Panc1 (cell line): ENCODE results near the gene PPP1R14C.

Experiments
- POLR2AphosphoS5 ChIP-seq: IDR thresholded peaks from 2 replicates; pipeline ENCODE4 v1.6.1; 2012; ENCODE audit warnings: mild to moderate bottlenecking, low read depth, low read length, moderate library complexity
- TF ChIP-seq, protein P1 (sequence below): fragments of 450-650 bp; IDR thresholded peaks from 2 replicates; pipeline ENCODE4 v1.5.1; 2017; ENCODE audit warnings: mild to moderate bottlenecking

DNA sequence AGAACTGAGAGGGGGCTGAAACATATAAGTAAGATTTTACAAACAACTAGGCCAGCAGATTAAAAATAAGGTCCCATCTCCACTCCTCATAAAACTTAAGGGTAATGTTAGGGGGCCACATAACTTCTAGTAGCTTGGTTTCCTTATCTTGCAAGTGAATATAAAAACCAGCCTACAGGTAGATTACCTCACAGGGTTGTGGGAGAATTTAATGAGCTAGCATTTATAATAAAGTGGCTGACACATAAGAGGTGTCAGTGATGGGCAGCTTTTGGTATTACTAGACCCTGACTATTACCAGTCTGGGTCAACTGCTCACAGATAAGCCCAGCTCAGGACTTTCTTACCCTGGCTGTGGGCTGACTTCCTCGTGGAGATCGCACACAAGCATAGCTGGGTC, 9.2 kb upstream of the PPP1R14C start:
- no peak for TF ChIP-seq POLR2AphosphoS5
- TF ChIP-seq, protein P1, sequence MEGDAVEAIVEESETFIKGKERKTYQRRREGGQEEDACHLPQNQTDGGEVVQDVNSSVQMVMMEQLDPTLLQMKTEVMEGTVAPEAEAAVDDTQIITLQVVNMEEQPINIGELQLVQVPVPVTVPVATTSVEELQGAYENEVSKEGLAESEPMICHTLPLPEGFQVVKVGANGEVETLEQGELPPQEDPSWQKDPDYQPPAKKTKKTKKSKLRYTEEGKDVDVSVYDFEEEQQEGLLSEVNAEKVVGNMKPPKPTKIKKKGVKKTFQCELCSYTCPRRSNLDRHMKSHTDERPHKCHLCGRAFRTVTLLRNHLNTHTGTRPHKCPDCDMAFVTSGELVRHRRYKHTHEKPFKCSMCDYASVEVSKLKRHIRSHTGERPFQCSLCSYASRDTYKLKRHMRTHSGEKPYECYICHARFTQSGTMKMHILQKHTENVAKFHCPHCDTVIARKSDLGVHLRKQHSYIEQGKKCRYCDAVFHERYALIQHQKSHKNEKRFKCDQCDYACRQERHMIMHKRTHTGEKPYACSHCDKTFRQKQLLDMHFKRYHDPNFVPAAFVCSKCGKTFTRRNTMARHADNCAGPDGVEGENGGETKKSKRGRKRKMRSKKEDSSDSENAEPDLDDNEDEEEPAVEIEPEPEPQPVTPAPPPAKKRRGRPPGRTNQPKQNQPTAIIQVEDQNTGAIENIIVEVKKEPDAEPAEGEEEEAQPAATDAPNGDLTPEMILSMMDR: no peak
